ENCODE measurements around the gene LARP6.
"Not testable (repeated sequence)": the region's sequence is repeated elsewhere in the genome, so short reads cannot be mapped to it uniquely, and the experiment has no call there.

Gene LARP6

DNA sequence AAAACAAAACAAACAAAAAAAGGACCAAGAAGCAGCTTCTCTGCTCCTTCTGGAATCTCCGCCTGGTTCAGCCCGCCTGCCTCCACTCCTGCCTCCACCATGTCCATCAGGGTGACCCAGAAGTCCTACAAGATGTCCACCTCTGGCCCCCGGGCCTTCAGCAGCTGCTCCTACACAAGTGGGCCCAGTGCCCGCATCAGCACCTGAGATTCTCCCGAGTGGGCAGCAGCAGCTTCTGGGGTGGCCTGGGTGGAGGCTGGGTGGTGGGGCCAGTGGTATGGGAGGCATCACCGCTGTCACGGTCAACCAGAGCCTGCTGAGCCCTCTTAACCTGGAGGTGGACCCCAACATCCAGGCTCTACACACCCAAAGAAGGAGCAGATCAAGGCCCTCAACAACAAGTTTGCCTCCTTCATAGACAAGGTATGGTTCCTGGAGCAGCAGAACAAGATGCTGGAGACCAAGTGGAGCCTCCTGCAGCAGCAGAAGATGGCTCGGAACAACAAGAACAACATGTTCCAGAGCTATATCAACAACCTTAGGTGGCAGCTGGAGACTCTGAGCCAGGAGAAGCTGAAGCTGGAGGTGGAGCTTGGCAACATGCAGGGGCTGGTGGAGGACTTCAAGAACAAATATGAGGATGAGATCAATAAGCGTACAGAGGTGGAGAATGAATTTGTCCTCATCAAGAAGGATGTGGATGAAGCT lies 4.8 kb upstream of the LARP6 start:
- not testable (repeated sequence) for DNase-seq (ENCODE audit: low spot score)

DNA sequence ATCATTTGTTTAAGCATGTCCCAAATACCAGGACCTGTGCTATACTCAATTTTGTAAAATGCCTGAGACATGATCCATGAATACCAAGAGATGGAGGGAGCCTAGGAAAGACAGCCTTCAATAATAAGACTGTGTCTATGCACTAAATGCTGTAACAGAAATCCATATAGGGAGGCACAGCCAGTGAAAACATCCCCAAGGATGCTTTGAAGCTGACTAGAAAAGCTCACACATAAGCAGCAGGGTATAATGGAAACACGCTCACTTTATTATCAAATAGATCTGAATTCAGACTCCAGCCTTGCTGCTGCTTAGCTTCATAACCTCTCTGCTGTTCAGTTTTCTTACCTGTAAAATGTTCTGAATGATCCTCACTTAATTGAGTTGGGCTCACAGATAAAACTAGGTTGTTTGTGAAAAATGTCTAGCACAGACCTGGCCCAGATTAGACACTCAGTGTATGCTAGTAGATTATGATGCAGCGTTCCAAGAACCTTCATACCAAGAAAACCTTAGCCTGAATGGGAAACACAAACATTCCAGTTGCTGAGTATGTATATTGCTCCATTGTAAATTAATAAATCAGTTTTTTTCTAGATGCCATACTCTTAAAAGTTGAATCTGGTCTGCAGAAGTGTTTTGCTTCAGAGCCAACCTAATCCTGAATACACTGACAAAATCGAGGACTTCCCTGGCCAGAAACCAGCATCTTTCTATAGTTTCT lies 3.8 kb upstream of the LARP6 start:
- no peak for DNase-seq (ENCODE audit: low spot score)

DNA sequence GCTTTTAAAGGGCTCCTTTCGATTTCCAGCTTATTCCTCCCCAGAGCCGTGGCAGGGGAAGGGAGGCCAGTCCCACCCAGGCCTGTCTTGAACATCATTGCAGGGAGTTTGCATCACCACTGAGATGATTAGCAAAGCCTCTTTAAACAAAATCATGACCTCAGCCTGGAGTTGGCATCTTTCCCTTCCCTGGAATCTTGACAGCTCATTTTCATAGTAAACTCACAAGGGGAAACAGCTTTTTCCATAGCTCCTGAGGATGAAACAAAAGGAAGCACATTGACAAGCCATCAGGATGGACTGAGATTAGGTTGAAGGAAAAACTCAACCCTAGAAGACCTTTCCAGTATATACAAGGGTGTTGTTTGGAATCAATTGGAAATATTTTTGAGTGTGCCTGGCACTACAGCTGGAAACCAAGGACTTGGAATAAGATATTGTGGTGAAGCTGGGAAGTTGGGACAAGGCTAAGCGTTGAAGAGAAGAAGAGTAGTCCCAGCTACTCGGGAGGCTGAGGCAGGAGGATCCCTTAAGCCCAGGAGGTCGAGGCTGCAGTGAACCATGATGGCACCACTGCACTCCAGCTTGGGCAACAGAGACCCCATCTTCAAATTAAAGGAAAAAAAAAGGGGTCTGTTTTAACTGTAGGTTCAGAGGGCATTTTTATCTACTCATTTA lies 3.1 kb upstream of the LARP6 start:
- DNase-seq (ENCODE audit: low spot score), result no peak

DNA sequence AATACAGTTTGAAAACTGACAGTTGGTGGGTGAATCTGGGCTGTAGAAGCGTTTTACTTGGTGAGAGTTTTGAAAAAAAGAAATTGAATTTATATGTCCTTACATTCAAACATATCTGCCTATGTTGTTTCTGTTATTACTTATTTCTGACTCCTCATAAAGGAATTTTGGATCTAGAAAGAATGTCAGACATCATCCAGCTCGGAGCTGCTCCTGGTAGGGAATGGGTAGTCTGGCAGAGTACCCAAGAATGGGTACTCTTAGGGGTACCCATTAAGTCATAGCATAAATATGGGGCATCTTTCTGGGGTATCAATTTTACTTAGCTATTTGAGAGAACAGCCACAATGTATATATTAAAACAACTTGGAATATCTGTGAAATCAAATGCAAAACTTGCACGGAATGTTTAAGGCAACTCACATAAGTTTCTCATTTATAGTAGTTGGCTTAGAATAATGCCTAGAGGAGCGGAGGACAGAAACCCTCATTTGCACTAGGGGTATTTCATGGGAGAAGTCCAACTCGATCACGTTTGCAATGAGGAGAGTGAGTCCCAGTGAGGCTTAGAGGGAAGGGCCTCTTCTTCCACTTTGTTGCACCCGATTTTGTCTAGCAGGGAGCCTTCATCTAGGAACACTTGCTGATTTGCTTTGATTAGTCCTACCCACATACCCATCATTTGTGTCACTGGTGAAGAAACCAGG lies 2.4 kb upstream of the LARP6 start:
- DNase-seq (ENCODE audit: low spot score), result no peak

DNA sequence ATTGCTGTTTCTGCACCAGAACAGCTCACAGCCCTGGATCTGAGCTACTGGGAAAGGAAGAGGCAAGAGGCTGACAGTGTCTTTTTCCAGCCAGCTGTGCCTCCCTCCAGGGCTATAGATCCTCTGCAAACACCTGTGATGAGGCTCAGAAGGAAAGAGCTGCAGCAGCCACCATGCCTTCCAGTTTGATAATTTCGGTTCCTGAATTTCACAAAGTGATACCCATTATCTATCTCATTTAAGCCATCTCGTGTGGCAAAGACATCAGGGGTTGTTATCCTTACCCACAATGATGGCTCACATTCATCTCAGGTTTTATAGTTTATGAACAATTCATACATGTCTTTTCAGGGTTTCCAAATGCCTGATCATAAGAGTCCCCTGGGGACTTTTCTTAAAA lies 1.8 kb upstream of the LARP6 start:
- no peak for DNase-seq (ENCODE audit: low spot score)

DNA sequence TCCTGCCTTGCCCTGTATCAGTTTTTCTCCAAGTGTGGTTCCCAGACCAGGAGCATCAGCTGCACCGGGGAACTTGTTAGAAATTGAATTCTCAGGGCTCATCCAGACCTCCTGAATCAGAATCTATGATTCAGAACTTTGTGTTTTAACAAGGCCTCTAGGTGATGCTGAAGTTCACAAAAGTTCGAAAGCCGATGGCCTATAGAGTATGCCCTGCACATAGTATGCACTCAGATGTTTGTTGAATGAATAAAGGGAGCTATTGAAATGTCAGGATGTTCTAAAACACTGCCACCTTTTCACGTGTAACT lies 664 bp upstream of the LARP6 start:
- peak; percentile 37 for DNase-seq (ENCODE audit: low spot score)

DNA sequence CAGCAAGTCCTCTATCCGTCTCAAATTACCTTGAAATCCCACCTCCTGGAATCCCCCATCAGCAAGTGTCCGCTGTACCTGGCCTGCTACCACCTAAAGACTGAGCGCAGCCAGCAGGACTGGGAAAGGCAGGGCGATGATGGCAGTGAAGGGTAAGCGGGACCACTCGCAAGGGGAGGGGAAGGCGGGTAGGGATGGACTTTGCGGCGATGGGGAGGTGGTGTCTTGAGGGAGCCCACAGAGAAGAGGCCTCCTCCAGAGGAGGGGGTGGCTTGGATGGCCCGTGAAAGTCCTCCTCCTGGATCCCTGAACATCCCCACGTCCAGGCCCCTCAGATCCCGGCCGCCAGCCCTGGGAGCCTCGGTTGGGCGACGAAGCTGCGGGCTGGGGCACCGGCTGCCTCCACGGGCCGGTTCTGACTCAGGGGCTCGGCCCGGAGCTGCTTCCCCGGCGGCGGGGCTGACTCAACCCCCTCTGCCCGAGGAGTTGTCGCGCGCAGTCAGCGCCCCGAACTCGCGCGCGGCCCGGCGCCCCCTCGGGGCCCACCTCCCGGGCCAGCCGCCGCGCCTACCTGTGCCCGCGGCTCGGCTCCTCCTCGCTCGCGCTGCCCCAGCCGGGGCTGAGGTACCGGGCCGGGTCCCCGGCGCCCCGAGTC lies 512 bp downstream of the LARP6 start:
- peak; percentile 56 for DNase-seq (ENCODE audit: low spot score)

DNA sequence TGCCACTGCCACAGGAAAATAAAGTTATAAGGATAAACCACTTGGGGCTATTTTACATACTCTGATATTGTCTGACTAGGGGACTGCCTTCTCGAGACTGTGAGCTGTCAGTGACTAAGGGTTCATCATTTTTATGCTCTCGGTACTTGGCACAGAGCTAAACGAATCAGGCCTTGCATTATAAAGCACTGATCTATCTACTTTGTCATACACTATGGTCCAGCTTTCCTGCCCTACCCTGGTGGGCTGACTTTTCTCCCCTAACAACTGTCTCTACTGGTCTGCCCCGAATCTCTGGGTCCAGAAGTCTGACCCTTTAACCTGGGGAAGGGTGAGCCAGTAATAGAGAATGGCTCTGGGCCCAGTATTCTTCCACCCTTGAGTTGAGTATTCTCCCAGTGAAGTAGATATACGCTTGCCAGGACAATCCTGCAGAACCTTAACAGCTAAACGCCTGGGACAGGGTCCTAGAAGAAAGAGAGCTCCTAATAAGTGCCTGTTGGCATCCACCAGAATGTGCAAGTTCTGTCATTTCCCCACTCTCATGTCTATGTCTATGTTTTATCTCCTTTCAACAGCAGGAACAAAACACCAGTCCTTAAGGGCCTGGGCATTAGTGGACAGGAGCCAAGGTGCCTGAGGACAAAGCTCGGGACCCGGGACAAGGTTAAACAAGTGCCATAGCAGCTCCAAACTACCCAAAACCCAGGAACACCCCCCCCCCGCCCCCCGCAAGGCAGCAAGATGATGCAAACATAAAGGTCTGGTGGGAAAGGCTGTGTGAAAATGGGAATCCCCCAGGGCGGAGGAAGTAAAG lies 1.2 kb downstream of the LARP6 start:
- DNase-seq (ENCODE audit: low spot score), result no peak

DNA sequence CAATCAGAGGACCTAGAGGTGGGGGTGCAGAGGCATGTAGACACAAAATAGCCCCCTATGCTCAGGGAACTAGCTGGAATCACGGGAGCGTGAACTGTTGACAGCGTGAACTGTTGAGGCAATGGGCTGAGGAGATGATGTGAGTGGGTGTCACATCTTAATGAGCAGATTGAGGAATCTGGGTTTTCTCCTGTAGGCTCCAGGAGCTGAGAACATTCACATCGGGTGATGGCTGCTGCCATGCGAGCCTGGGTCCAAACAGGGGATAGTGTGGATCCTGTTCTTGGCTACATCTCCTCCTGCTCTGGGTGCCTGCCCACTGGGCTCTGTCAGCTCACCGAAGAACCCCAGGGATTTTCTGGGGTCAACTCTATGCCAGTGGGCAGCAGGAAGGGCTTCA lies 2.1 kb downstream of the LARP6 start:
- no peak for DNase-seq (ENCODE audit: low spot score)

DNA sequence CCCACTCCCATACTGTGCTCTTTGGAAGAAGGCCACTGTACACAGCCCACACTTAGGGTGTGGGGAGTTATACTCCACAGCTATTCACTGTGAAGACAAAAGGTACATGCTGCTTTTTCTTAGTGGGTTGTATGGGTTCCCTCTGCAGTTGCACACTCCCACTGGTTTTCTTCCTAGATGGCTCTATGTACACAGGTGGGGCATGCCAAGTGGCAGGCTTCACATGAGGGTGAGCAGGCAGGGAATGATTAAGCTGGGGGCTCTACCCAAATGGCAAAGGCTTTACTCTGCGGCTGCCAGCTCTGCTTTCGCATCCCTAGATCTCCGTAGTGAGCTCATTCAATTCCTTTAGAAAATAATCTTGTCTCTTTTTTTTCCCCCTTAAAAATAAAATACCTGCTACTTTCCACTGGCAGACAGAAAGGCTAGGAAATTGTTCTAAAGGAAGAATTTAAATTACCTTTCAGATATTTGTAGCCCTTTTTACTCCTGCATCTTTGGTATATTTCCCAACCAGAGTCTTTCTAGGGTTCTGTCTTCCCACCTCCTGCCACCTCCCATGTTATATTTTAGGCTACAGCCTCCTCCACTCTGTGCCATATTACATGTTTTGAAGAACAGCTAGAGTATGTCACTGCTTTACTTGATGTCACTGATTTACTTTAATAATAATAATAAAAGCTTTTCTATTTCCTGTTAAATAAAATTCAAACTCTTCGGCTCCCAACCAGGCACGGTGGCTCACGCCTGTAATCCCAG lies 8.2 kb downstream of the LARP6 start:
- DNase-seq (ENCODE audit: low spot score), result no peak

DNA sequence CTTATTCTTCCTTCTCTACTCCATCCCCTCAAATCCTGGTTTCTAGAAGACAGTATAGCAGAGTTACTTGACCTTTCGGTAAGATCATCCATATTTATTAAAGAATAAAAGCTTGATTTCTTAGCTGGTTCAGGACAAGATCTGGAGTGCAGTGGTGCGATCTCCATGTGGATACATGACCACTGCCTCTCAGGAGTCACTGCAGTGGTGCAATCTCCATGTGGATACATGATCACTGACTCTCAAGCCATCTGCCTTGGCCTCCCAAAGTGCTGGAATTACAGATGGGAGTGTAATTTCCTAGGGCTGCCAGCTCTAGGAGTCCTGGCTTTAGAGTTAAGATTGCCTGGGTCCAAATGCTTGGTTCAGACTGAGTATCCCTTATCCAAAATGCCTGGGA lies 16.5 kb downstream of the LARP6 start:
- DNase-seq (ENCODE audit: low spot score), result no peak

DNA sequence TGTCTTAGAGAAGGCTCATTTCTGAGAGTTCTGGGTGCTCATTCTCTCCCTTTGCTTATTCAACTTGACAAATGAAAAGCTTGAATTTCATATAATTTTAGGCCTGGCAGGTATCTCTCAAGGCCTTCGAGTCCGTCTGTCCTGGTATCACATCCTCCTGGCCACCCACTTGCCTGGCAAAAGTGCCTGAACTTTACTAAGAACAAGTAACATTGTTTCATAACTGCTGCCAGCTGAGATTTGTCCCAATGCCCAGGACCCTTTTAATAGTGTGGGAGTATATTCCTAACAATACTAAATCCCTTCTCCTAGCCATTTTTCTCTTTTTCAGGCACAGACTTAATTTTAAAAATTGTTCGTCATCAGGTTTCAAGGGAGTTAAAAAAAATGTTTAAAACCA lies 18.1 kb downstream of the LARP6 start:
- no peak for DNase-seq (ENCODE audit: low spot score)

DNA sequence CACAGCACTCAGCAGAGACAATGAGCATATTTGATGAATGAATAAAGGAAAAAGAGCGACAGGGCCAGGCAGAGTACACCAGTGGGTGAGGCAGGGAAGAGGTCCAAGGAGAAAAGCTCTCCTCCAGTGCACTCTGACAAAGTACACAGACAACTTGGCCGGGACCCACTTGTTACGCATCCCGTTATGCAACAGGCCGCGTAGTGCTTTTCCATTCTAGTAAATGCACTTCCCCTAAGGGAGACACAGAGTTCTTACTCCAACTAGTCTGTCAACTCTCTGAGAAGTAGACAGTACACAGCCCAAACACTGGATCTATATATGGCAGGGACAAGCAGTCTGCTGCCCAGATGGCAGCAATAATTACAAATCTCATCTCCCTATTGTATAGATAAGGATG lies 18.5 kb downstream of the LARP6 start:
- no peak for DNase-seq (ENCODE audit: low spot score)

DNA sequence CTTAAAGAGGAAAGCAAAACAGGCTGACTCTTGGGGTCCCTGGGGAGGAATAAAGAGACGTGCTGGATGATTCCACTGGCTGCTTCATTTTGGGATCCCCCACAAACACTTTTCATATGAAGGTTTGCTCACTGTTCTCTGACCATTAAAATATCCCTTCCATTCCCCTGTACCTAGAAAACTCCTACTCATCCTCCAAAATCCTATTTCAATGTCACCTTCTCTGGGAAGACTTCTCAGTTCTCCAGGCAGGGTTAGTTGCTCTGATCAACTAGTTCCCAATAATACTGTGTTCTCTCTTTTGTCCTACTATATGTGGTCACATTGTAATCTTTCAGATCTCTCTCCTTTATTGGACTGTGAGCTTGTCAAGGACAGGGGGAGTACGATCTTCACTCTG lies 19.0 kb downstream of the LARP6 start:
- DNase-seq (ENCODE audit: low spot score), result no peak

DNA sequence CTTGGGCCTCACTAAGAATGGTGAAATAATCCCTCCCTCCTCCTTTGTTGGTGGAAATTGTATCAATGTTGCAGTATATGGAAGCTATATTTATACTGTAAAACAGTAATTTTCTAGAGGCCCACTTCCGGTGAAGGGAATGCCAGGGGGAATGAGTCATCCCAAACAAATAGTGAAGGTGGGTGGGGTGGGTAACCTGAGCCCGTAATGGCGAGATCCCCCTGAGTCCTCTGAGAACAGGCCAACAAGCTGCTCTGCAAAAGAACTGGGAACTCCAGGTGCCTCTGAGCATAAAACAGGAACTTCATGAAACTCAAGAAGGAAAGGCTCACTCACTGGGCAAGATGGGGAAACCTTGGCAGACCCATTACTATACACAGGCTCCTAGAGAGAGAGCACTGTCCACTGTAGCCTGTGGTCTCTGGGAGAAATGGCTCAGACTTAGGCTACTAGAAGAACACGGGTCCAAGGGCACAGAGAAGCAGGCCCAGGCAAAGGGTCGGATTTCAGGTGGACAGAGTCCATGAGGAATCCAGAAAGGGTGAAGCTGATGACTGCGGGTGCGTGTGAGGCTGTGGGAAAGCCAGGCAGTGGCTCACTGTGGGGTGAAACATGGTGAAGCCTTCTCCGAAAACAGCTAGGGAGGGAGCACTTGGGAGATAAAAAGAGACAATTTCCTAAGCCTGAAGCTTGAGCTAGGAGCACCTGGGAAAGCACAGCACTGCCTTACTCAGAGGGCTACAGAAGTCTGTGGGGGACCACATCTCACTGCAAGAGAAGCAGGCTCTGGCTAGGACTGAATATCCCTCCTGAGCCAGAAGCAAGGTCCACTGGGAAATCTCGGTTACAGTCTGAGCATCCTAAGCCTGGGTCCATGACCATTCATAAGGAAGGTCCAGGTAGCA lies 19.8 kb downstream of the LARP6 start:
- DNase-seq (ENCODE audit: low spot score), result peak; percentile 54

DNA sequence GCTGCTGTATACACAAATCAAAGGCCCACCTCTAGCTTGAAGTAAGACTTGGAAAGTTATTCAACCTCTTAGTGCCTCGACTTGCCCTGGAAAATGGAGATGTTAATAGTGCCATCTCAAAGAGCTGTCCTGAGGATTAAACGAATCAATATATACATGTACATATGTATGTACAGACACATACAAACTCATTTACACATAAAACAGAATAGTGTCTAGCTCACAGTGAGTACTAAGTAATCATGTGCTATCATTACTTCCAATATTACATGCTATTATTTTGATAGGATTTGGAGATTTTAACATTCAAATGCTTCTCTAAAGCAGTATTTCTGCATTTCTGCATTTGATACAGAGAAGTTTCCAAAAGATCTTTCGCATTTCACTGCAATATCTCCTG lies 20.5 kb downstream of the LARP6 start:
- DNase-seq (ENCODE audit: low spot score), result no peak

DNA sequence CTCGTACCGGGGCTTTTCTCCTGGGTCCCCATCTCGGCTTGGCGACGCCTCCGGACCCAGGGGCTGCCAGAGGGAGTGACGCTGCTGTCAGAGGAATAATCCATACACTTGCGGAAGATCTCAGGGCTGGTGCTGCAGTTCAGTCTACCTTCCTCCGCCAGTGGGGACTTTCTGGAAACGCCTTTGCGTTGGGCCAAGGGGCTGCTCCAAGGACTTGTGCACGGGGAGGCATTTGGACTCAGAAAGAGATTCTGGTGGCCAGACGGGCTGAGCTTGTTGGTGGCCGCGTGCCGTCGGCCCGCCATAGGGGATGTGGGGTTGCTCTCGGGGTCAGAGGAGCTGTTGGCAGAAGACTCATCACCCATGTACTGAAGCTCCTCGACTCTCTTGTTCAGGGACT lies 21.8 kb downstream of the LARP6 start:
- no peak for DNase-seq (ENCODE audit: low spot score)

DNA sequence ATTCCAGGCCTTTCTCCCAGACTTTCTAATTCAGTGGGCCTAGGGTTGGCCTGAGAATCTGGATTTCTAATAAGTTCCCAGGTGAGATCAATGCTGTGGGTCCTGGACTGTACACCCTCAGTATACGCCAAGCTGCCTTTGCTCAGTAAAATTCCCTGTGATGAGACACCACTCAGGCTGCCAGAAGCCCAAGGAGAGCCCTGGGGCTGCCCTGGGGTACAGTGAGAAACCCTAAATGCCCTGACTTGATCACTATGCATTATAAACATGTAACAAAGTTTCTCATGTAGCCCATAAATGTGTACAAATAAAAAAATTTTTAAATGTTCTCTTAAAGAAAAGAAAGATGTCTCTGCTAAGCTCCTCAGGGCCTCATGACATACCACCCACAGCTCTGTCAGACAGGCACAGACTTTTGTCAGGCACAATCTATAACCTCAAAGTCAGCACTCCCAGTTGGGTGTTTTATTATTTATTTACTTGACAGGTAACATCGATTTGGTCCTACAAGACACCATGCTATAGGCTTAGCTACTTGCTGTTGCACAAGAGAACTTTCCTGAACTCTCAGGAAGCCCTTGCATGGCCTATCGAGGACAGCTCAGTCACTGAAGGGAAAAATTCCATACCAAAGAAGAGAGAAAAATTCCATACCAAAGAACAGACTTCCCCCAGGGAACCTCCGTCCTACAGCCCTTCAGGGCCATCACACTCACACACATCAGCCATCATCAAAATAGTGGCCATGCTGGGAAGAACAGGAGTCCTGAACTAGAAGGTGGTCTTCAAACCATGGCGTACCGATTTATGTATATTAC lies 22.7 kb downstream of the LARP6 start:
- no peak for DNase-seq (ENCODE audit: low spot score)

DNA sequence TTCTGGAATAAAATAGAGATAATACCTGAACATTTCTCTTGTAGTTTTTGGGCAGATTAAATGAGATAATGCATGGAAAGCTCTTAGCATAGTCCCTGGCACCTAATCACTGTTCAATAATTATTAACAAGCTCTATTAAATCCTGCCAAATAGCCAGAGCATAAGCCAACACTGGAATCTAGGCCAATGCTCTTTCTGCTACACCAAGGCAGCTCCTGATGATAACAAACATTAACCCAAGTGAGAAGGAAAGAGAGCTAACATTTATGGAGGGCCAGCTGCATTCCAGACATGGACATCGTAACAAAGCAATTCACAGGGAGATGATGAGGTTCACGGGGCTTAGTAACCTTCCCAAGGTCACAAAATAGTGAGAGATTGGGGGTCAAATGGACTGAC lies 23.3 kb downstream of the LARP6 start:
- no peak for DNase-seq (ENCODE audit: low spot score)
